Measurements from ENCODE around the gene PLXDC2. TPM values are rescaled to one million over a fixed set of nuclear protein-coding genes. Genes with fewer than 3 reads are reported as not detected.

PLXDC2 gene
- total and polyA plus RNA-seq, 4 donors = 11.8 to 99.6 (median 40.8) TPM

DNA sequence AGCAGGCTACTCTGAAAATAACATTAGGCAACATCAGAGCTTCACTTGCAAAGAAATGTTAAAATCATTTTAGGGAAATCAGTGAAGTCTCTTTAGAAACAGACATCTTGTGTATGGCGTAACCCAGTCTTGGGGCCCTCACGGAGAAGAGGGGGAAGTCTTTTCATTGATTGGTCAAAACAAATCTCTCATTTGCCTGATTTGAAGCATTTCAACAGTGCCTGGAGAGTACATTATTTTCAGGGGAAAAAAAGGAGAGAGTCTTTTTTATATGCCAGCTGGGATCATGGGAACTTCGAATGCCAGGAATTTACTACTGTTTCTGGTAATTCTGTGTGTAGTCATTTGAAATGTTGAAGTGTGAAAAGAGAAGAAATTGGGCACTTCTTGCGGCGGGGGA lies 471.4 kb downstream of the PLXDC2 start:
- Histone ChIP-seq H3K9ac (ENCODE audit: insufficient read depth in 1 of 2, low read length in 2 of 2) (no peak overlapping the region), H3K36me3 (ENCODE audit: control insufficient read depth in 4 of 4, insufficient read depth in 4 of 4, low read length in 4 of 4) (peaks cover 0 to 4% (median 0%) of the 10 kb centered on the region in 4 donors), H3K27ac (ENCODE audit: low read depth in 1 of 2, low read length in 1 of 2) (no peak overlapping the region), H3K9me3 (ENCODE audit: control insufficient read depth in 4 of 4, insufficient read depth in 3 of 4, low read length in 3 of 4) (peaks cover 0 to 2% (median 0%) of the 10 kb centered on the region in 4 donors), H3K27me3 (ENCODE audit: control insufficient read depth in 3 of 3, insufficient read depth in 3 of 3, low read length in 2 of 3) (no peaks in the 10 kb centered on the region), H3K4me3 (no peak overlapping the region), H3K4me1 (ENCODE audit: control insufficient read depth in 5 of 5, insufficient read depth in 5 of 5, low read length in 5 of 5) (peaks cover 0 to 5% (median 3%) of the 10 kb centered on the region in 5 donors)
- ATAC-seq (ENCODE audit: insufficient read depth, low FRiP score) (no peak), DNase-seq (no peak)
- TF ChIP-seq, protein P1, sequence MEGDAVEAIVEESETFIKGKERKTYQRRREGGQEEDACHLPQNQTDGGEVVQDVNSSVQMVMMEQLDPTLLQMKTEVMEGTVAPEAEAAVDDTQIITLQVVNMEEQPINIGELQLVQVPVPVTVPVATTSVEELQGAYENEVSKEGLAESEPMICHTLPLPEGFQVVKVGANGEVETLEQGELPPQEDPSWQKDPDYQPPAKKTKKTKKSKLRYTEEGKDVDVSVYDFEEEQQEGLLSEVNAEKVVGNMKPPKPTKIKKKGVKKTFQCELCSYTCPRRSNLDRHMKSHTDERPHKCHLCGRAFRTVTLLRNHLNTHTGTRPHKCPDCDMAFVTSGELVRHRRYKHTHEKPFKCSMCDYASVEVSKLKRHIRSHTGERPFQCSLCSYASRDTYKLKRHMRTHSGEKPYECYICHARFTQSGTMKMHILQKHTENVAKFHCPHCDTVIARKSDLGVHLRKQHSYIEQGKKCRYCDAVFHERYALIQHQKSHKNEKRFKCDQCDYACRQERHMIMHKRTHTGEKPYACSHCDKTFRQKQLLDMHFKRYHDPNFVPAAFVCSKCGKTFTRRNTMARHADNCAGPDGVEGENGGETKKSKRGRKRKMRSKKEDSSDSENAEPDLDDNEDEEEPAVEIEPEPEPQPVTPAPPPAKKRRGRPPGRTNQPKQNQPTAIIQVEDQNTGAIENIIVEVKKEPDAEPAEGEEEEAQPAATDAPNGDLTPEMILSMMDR (IDR thresholded peaks at IDR 0.05; ENCODE audit: control extremely low read depth, extremely low read depth) = no peak
- WGBS, 2 donors = 64 to 73% methylated on average over 5 of the region's 5 CpGs

- ATAC-seq (ENCODE audit: insufficient read depth, low FRiP score) (no peak), DNase-seq (no peak)
- Histone ChIP-seq H3K36me3 (ENCODE audit: control insufficient read depth in 4 of 4, insufficient read depth in 4 of 4, low read length in 4 of 4) (peaks cover 0 to 4% (median 0%) of the 10 kb centered on the region in 4 donors), H3K9ac (ENCODE audit: insufficient read depth in 1 of 2, low read length in 2 of 2) (no peak overlapping the region), H3K9me3 (ENCODE audit: control insufficient read depth in 4 of 4, insufficient read depth in 3 of 4, low read length in 3 of 4) (peaks cover 0 to 2% (median 0%) of the 10 kb centered on the region in 4 donors), H3K4me3 (no peak overlapping the region), H3K27ac (ENCODE audit: low read depth in 1 of 2, low read length in 1 of 2) (no peak overlapping the region), H3K27me3 (ENCODE audit: control insufficient read depth in 3 of 3, insufficient read depth in 3 of 3, low read length in 2 of 3) (no peaks in the 10 kb centered on the region), H3K4me1 (ENCODE audit: control insufficient read depth in 5 of 5, insufficient read depth in 5 of 5, low read length in 5 of 5) (peaks cover 0 to 5% (median 3%) of the 10 kb centered on the region in 5 donors)
- TF ChIP-seq, protein P1 (IDR thresholded peaks at IDR 0.05; ENCODE audit: control extremely low read depth, extremely low read depth) = no peak
- WGBS, 2 donors = 78 to 90% methylated on average over 6 of the region's 6 CpGs
Observed at GRCh38 chr10:20288060-20288459, 471.8 kb downstream of the PLXDC2 start.

DNA sequence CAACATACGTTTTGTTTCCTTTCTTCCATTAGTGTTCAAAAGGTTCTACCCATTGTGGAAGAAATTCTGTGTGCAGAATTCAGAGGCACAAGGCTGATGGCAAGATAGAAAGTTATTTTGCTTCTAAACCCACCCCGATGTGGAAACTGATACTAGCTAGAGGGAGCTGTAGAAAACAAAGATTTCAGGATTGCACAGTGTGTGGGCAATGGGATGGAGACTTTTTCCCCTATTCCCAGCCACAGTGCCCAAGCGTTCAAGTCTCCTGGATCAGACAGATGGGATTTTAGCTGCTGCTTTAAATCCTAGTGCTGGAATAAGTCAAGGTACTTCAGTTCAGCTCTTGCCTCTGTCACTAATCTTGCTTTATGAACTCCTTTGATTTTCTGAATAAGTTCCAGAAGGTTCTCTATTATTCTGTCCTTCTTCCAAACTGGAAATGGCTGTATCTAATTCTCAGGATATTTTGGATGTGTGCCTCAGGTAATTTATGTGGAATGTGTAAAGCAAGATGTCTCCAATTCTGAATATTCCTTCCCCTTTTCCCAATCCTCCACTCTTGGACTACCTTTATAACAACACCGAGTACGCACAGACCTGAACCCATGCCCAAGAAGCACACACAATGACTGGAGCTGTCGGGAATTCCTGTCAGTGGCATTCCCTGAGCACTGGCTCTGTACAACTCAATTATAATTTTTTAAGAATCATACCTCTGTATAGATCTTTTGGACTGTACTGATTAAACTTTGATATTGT lies 473.0 kb downstream of the PLXDC2 start:
- 74% methylated on average over 6 of the region's 6 CpGs for WGBS, 2 donors
- Histone ChIP-seq H3K4me3 (no peak overlapping the region), H3K4me1 (ENCODE audit: control insufficient read depth in 5 of 5, insufficient read depth in 5 of 5, low read length in 5 of 5) (peaks cover 0 to 5% (median 3%) of the 10 kb centered on the region in 5 donors), H3K27me3 (ENCODE audit: control insufficient read depth in 3 of 3, insufficient read depth in 3 of 3, low read length in 2 of 3) (no peaks in the 10 kb centered on the region), H3K27ac (ENCODE audit: low read depth in 1 of 2, low read length in 1 of 2) (no peak overlapping the region), H3K9me3 (ENCODE audit: control insufficient read depth in 4 of 4, insufficient read depth in 3 of 4, low read length in 3 of 4) (peaks cover 0 to 2% (median 0%) of the 10 kb centered on the region in 4 donors), H3K9ac (ENCODE audit: insufficient read depth in 1 of 2, low read length in 2 of 2) (no peak overlapping the region), H3K36me3 (ENCODE audit: control insufficient read depth in 4 of 4, insufficient read depth in 4 of 4, low read length in 4 of 4) (peaks cover 0 to 4% (median 0%) of the 10 kb centered on the region in 4 donors)
- no peak for DNase-seq
- TF ChIP-seq, protein P1 (IDR thresholded peaks at IDR 0.05; ENCODE audit: control extremely low read depth, extremely low read depth) = no peak
- ATAC-seq (ENCODE audit: insufficient read depth, low FRiP score) = no peak

All from lung (tissue), 12 donors.